Mesenchymal stem cell (in vitro differentiated cells and primary cell): Measurements from ENCODE around the gene TRNP1.
A peak's percentile ranks its signal among the peaks of the same experiment; 100 is the strongest.

ENCODE experiments used
- DNase-seq: peaks from one replicate; pipeline ENCODE4 v3.0.0-alpha.2; 2013
- H2AFZ ChIP-seq: one replicate; pipeline ENCODE4 v1.6.1; 2013; ENCODE audit warnings: low read depth, mild to moderate bottlenecking, control low read depth, inconsistent platforms, low read length, moderate library complexity
- H2AK5ac ChIP-seq: 2 replicates; pipeline ENCODE4 v1.6.1; 2013; ENCODE audit warnings: low read length, moderate library complexity, mild to moderate bottlenecking, inconsistent platforms; ENCODE audit not compliant: severe bottlenecking
- H2BK120ac ChIP-seq: one replicate; pipeline ENCODE4 v1.6.1; 2013; ENCODE audit warnings: low read depth, mild to moderate bottlenecking, inconsistent platforms, low read length, moderate library complexity
- H2BK12ac ChIP-seq, 2 experiments: one replicate each; pipeline ENCODE4 v1.6.1; 2013; ENCODE audit warnings: inconsistent platforms in 2 of 2, low read length in 2 of 2, mild to moderate bottlenecking in 2 of 2, moderate library complexity in 2 of 2, control low read depth in 1 of 2
- H2BK15ac ChIP-seq: one replicate; pipeline ENCODE4 v1.6.1; 2013; ENCODE audit warnings: mild to moderate bottlenecking, low read depth, inconsistent platforms; ENCODE audit not compliant: poor library complexity, severe bottlenecking
- H2BK5ac ChIP-seq: 2 replicates; pipeline ENCODE4 v1.6.1; 2013; ENCODE audit warnings: low read depth, mild to moderate bottlenecking, low read length, control low read depth, inconsistent platforms; ENCODE audit not compliant: poor library complexity, severe bottlenecking
- H3K14ac ChIP-seq, 2 experiments: one replicate each; pipeline ENCODE4 v1.6.1; 2013; ENCODE audit warnings: inconsistent platforms in 2 of 2, low read length in 2 of 2, control low read depth in 1 of 2, mild to moderate bottlenecking in 1 of 2, moderate library complexity in 1 of 2
- H3K18ac ChIP-seq, 2 experiments: one replicate each; pipeline ENCODE4 v1.6.1; 2013; ENCODE audit warnings: inconsistent platforms in 2 of 2, low read length in 2 of 2, control low read depth in 1 of 2, low read depth in 1 of 2, mild to moderate bottlenecking in 1 of 2
- H3K23ac ChIP-seq, 2 experiments: one replicate each; pipeline ENCODE4 v1.6.1; 2013; ENCODE audit warnings: inconsistent platforms in 2 of 2, low read length in 2 of 2, mild to moderate bottlenecking in 2 of 2, moderate library complexity in 2 of 2, control low read depth in 1 of 2
- H3K27ac ChIP-seq: 2 replicates; pipeline ENCODE4 v1.5.1; 2013; ENCODE audit warnings: mild to moderate bottlenecking, moderate library complexity, low read length, control low read depth, inconsistent platforms; ENCODE audit not compliant: poor library complexity, severe bottlenecking
- H3K27me3 ChIP-seq, 2 experiments: 2 replicates each; pipeline versions ENCODE4 v1.6.1 to v1.7.0; 2013; ENCODE audit warnings: low read length in 2 of 2, mild to moderate bottlenecking in 2 of 2, moderate library complexity in 2 of 2, control low read depth in 1 of 2, inconsistent platforms in 1 of 2; ENCODE audit not compliant: control insufficient read depth in 1 of 2, insufficient read depth in 1 of 2
- H3K36me3 ChIP-seq, 2 experiments: 2 replicates each; pipeline versions ENCODE4 v1.6.1 to v1.7.0; 2013; ENCODE audit warnings: low read length in 2 of 2, control low read depth in 1 of 2, inconsistent platforms in 1 of 2, low read depth in 1 of 2, mild to moderate bottlenecking in 1 of 2; ENCODE audit not compliant: insufficient read depth in 2 of 2, control insufficient read depth in 1 of 2
- H3K4ac ChIP-seq, 2 experiments: one replicate each; pipeline ENCODE4 v1.6.1; 2013; ENCODE audit warnings: inconsistent platforms in 2 of 2, low read length in 2 of 2, mild to moderate bottlenecking in 2 of 2, moderate library complexity in 2 of 2, control low read depth in 1 of 2, low read depth in 1 of 2
- H3K4me1 ChIP-seq: 2 replicates; pipeline ENCODE4 v1.6.1; 2013; ENCODE audit warnings: low read depth, low read length, control low read depth; ENCODE audit not compliant: control insufficient read depth, insufficient read depth
- H3K4me2 ChIP-seq: 2 replicates; pipeline ENCODE4 v1.6.1; 2013; ENCODE audit warnings: low read length, mild to moderate bottlenecking, inconsistent platforms; ENCODE audit not compliant: poor library complexity, severe bottlenecking
- H3K4me3 ChIP-seq, 2 experiments: 2 replicates each; pipeline versions ENCODE4 v1.5.1 to v1.7.0; 2013; ENCODE audit warnings: low read length in 2 of 2, mild to moderate bottlenecking in 2 of 2, control low read depth in 1 of 2, low read depth in 1 of 2; ENCODE audit not compliant: insufficient read depth in 1 of 2
- H3K79me1 ChIP-seq: replicated peaks from 2 replicates; pipeline ENCODE4 v1.6.1; 2013; ENCODE audit warnings: mild to moderate bottlenecking, control low read depth, low read length, inconsistent platforms; ENCODE audit not compliant: poor library complexity, severe bottlenecking
- H3K9ac ChIP-seq: 2 replicates; pipeline ENCODE4 v1.7.0; 2013; ENCODE audit warnings: mild to moderate bottlenecking, low read length, moderate library complexity
- H3K9me3 ChIP-seq: 2 replicates; pipeline ENCODE4 v1.7.0; 2013; ENCODE audit warnings: mild to moderate bottlenecking, low read length; ENCODE audit not compliant: control insufficient read depth
- H4K8ac ChIP-seq: one replicate; pipeline ENCODE4 v1.6.1; 2013; ENCODE audit warnings: inconsistent platforms, mild to moderate bottlenecking, low read length, moderate library complexity
- H4K91ac ChIP-seq: one replicate; pipeline ENCODE4 v1.6.1; 2013; ENCODE audit warnings: mild to moderate bottlenecking, low read length, inconsistent platforms
- WGBS: methylation state at CpG from one replicate; pipeline ENCODE4 v1.1.7; 2013; ENCODE audit warnings: mixed read lengths; 5-methylcytosine and 5-hydroxymethylcytosine counted together

TRNP1 gene

DNA sequence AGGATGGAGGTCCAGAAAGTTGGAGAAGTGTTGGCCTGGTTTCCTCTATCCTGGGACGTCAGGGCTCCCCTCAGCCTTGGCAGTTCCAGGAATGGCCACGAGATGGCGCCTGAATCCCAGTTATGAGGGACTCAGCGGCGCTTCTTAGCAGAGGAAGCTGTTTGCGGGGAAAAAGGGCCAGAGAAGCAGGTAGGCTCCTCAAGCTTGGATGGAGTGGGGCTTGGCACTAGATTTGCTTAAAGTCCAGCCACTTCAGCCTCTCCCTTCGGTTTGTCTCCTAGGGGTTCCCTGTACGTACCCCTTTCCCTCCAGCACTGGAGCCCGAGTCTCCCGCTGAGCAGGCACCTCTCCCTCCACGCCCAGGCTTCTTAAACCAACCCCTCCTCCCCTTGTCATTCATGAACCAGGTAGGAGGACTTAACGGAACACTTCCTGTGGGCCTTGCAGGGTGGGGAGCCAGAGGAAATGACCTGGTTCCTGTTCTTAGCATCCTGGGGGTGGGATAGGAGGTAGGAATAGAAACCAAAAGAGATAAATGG lies 51.2 kb downstream of the TRNP1 start:
- Histone ChIP-seq H3K4me3 (peak overlapping the region in 1 of 2 experiments; percentile 8), H3K4me2 (no peak overlapping the region), H3K27ac (no peak overlapping the region), H3K79me1 (no peaks in the 10 kb centered on the region), H2BK120ac (no peak overlapping the region), H3K9ac (peak overlapping the region; percentile 62), H4K91ac (no peak overlapping the region), H3K36me3 (no peaks in the 10 kb centered on the region), H2AFZ (peak overlapping the region; percentile 34), H3K14ac (no peak overlapping the region), H3K4me1 (peaks cover 3% of the 10 kb centered on the region), H2BK12ac (peak overlapping the region in 1 of 2 experiments; percentile 35), H3K9me3 (no peaks in the 10 kb centered on the region), H4K8ac (no peak overlapping the region), H3K27me3 (peaks cover 0 to under 1% of the 10 kb centered on the region in 2 experiments), H2AK5ac (no peak overlapping the region), H3K18ac (no peak overlapping the region), H3K4ac (no peak overlapping the region), H3K23ac (peak overlapping the region in 1 of 2 experiments; percentile 40), H2BK15ac (no peak overlapping the region), H2BK5ac (no peak overlapping the region)
- peak; percentile 74 for DNase-seq
- 19% methylated on average over 12 of the region's 12 CpGs for WGBS

DNA sequence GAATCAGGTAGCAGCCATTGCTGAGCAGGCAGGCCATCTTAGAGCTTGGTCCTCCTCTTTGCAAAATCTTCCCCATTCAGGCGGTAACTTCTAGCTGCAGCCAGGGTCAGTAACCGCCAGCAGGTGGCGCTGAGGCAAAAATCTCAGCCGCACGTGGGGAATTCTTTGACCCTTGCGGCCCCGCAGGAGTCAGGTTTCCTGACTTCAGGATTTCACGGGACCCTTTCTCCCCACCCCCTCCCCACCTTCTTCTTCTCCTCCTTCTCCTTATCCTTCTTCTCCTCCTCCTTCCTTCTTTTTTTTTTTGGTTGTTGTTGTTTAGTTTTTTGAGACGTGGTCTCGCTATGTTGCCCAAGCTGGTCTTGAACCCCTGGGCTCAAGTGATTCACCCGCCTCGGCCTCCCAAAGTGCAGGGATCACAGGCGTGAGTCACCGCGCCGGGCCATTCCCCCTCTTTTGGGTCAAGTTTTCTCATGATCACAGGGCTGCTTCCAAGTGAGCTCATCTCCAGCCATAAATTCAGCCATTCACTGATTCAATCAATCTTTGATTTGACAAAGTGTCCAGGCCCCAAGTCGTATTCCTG lies 52.6 kb downstream of the TRNP1 start:
- no peaks in the 10 kb centered on the region for H3K27me3 ChIP-seq
- no peak overlapping the region for H3K4me3 ChIP-seq
- no peak overlapping the region for H3K4ac ChIP-seq
- no peak overlapping the region for H2BK5ac ChIP-seq
- no peak overlapping the region for H3K14ac ChIP-seq
- H2BK12ac ChIP-seq: no peak overlapping the region
- 13% methylated on average over 15 of the region's 17 CpGs for WGBS
- no peak overlapping the region for H3K18ac ChIP-seq
- H4K8ac ChIP-seq: no peak overlapping the region
- H4K91ac ChIP-seq: no peak overlapping the region
- DNase-seq: peak; percentile 73
- no peaks in the 10 kb centered on the region for H3K36me3 ChIP-seq
- H2AFZ ChIP-seq: no peak overlapping the region
- no peaks in the 10 kb centered on the region for H3K9me3 ChIP-seq
- no peak overlapping the region for H2BK15ac ChIP-seq
- H2BK120ac ChIP-seq: no peak overlapping the region
- H3K27ac ChIP-seq: no peak overlapping the region
- H3K23ac ChIP-seq: no peak overlapping the region
- no peak overlapping the region for H2AK5ac ChIP-seq
- peak overlapping the region; percentile 50 for H3K9ac ChIP-seq
- no peak overlapping the region for H3K4me2 ChIP-seq
- H3K4me1 ChIP-seq: peaks cover 3% of the 10 kb centered on the region
- no peaks in the 10 kb centered on the region for H3K79me1 ChIP-seq

DNA sequence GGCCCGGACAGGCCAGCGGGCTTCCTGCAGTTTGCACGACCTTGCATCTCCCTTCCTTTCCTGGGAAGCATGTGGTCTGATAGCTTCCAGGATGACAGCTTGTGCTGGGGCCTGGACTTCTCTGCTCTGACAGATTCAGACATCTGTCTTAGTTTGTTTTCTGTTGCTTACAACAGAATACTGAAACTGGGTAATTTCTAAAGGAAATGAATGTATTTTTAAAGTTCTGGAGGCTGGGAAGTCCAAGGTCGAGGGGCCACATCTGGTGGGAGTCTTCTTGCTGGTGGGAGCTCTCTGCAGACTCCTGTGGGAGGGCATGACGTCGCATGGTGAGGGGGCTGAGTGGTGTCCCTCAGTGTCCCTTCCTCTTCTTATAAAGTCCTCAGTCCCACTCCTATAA lies 54.4 kb downstream of the TRNP1 start:
- no peak overlapping the region for H3K4me2 ChIP-seq
- H3K14ac ChIP-seq: no peak overlapping the region
- H3K79me1 ChIP-seq: no peaks in the 10 kb centered on the region
- no peak overlapping the region for H3K9ac ChIP-seq
- H2AFZ ChIP-seq: no peak overlapping the region
- peaks cover 3% of the 10 kb centered on the region for H3K4me1 ChIP-seq
- H2BK5ac ChIP-seq: no peak overlapping the region
- no peak overlapping the region for H3K27ac ChIP-seq
- H3K27me3 ChIP-seq: no peaks in the 10 kb centered on the region
- H3K4me3 ChIP-seq: no peak overlapping the region
- no peaks in the 10 kb centered on the region for H3K36me3 ChIP-seq
- WGBS: 55% methylated on average over 6 of the region's 6 CpGs
- peak overlapping the region; percentile 15 for H2BK15ac ChIP-seq
- no peak overlapping the region for H2AK5ac ChIP-seq
- H3K4ac ChIP-seq: no peak overlapping the region
- no peak for DNase-seq
- no peak overlapping the region for H2BK120ac ChIP-seq
- H4K8ac ChIP-seq: no peak overlapping the region
- no peak overlapping the region for H3K18ac ChIP-seq
- no peak overlapping the region for H3K23ac ChIP-seq
- H4K91ac ChIP-seq: no peak overlapping the region
- H2BK12ac ChIP-seq: no peak overlapping the region
- no peaks in the 10 kb centered on the region for H3K9me3 ChIP-seq

DNA sequence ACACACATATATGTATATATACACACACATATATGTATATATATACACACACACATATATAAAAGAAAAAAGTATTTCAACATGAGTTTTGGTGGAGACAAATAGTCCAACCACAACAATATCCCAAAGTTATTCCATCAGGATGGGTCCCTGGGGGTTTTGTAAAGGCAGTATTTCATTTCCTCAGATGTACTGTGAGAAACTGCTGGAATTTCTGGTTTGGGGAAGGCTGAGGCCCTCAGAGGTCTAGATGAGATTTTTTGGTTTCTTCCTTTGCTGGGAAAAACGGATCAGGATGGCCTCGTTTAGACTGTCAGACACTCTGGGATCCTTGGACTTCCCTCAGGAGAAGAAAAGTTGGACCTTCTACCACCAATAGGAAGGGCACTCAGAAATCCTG lies 55.6 kb downstream of the TRNP1 start:
- Histone ChIP-seq H4K91ac (no peak overlapping the region), H2AFZ (no peak overlapping the region), H3K23ac (no peak overlapping the region), H3K18ac (no peak overlapping the region), H3K36me3 (no peaks in the 10 kb centered on the region), H4K8ac (no peak overlapping the region), H2BK5ac (no peak overlapping the region), H2BK120ac (no peak overlapping the region), H3K4me3 (no peak overlapping the region), H3K9me3 (no peaks in the 10 kb centered on the region), H2BK12ac (no peak overlapping the region), H3K27me3 (no peaks in the 10 kb centered on the region), H2BK15ac (no peak overlapping the region), H3K14ac (no peak overlapping the region), H3K9ac (no peak overlapping the region), H3K4me1 (peaks cover 3% of the 10 kb centered on the region), H2AK5ac (no peak overlapping the region), H3K4me2 (no peak overlapping the region), H3K27ac (no peak overlapping the region), H3K4ac (no peak overlapping the region), H3K79me1 (no peaks in the 10 kb centered on the region)
- no peak for DNase-seq
- 77% methylated on average over 2 of the region's 2 CpGs for WGBS
